ENCODE results near the gene COQ5.

Gene COQ5

DNA sequence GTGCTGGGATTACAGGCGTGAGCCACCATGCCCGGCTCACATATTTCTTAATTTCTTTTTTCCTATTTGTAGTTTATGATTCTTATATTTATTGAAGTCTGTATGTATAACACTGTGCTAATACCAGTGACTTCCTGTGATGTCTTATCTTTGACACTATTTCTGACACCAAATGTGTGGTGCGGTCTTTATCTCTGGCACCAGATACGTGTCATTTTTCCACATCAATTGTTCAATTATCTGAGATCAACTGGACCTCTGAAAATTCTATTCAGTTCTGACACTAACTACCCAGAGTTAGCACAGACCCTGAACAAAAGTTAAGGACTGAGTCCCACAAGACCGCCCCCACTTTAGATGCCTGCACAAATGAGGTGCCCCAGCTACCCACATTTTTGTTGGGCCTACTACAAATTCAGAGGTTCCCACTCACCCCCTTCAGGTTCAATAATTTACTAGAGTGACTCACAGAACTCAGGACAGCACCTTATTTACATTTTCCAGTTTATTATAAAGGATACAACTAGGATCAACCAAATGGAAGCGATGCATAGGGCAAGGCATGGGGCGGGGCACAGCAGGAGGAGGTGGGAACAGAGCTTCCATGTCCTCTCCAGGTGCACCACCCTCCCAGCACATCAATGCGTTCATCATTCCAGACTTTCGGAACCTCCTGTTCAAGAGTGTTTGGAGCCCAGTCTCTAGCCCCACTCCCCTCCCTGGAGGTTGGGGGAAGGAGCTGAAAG lies 47.8 kb downstream of the COQ5 start:
- no peak overlapping the region for H3K4me2 ChIP-seq (ENCODE audit: low read length)
- H3K4me3 ChIP-seq (ENCODE audit: low read length): no peak overlapping the region
- no peaks in the 10 kb centered on the region; the same call in 1 of the 2 replicates for H3K36me3 ChIP-seq (ENCODE audit: control insufficient read depth, low read length)
- H3F3A ChIP-seq (ENCODE audit: control insufficient read depth, insufficient read depth): peaks cover 8% of the 10 kb centered on the region
- H3K4me1 ChIP-seq (ENCODE audit: control insufficient read depth, low read length): peaks cover 19% of the 10 kb centered on the region
- H3K9me3 ChIP-seq (ENCODE audit: control insufficient read depth, insufficient read depth, low read length): no peaks in the 10 kb centered on the region
- H3K9me2 ChIP-seq (replicated peaks; ENCODE audit: control insufficient read depth, low read length): no peaks in the 10 kb centered on the region
- no peak for TF ChIP-seq EZH2phosphoT487 (IDR thresholded peaks at IDR 0.05; ENCODE audit: borderline replicate concordance, low read length)
- no peak overlapping the region for H3K27ac ChIP-seq (ENCODE audit: low read depth, low read length)
- H3K79me2 ChIP-seq (ENCODE audit: control insufficient read depth, low read length): no peaks in the 10 kb centered on the region
- no peaks in the 10 kb centered on the region for H4K20me1 ChIP-seq (ENCODE audit: control insufficient read depth, insufficient read depth, low read depth, low read length)
- no peaks in the 10 kb centered on the region for H3K27me3 ChIP-seq (ENCODE audit: control insufficient read depth, low read length)

DNA sequence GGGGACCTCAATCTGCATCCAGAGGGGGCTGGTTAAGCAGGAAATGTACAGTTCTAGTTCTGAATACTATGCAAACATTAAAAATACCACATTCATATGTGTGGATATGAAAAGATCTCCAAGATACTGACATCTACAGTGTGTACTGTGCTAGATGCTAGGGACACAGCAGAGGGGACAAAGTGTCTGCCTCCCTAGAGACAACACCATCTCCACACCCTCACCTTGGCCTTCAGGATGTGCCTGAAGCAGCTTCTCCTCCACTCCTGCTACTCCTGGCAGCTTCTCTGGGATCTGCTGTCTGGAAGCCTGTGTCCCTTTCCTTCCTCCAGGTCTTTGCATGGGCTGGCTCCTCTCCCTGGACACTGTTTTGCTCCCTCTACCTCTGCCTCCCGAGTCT lies 48.7 kb downstream of the COQ5 start:
- H3K27ac ChIP-seq (ENCODE audit: low read depth, low read length): no peak overlapping the region
- H3K79me2 ChIP-seq (ENCODE audit: control insufficient read depth, low read length): peaks cover 6% of the 10 kb centered on the region
- no peak overlapping the region for H3K4me2 ChIP-seq (ENCODE audit: low read length)

GRCh38 chr12:120479458-120479857 lies 49.5 kb downstream of the COQ5 start:
- H3K27ac ChIP-seq (ENCODE audit: low read depth, low read length): no peak overlapping the region
- no peaks in the 10 kb centered on the region for H3K9me2 ChIP-seq (replicated peaks; ENCODE audit: control insufficient read depth, low read length)
- peaks cover 3% of the 10 kb centered on the region for H3F3A ChIP-seq (ENCODE audit: control insufficient read depth, insufficient read depth)

More for the DNA sequence above, 48.7 kb downstream of the COQ5 start:
- H3K4me1 ChIP-seq (ENCODE audit: control insufficient read depth, low read length): peaks cover 18% of the 10 kb centered on the region
- H3K9me2 ChIP-seq (replicated peaks; ENCODE audit: control insufficient read depth, low read length): no peaks in the 10 kb centered on the region
- TF ChIP-seq, protein P1, sequence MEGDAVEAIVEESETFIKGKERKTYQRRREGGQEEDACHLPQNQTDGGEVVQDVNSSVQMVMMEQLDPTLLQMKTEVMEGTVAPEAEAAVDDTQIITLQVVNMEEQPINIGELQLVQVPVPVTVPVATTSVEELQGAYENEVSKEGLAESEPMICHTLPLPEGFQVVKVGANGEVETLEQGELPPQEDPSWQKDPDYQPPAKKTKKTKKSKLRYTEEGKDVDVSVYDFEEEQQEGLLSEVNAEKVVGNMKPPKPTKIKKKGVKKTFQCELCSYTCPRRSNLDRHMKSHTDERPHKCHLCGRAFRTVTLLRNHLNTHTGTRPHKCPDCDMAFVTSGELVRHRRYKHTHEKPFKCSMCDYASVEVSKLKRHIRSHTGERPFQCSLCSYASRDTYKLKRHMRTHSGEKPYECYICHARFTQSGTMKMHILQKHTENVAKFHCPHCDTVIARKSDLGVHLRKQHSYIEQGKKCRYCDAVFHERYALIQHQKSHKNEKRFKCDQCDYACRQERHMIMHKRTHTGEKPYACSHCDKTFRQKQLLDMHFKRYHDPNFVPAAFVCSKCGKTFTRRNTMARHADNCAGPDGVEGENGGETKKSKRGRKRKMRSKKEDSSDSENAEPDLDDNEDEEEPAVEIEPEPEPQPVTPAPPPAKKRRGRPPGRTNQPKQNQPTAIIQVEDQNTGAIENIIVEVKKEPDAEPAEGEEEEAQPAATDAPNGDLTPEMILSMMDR (IDR thresholded peaks at IDR 0.05; ENCODE audit: low read depth, low read length, poor library complexity, severe bottlenecking): no peak
- TF ChIP-seq EZH2phosphoT487 (IDR thresholded peaks at IDR 0.05; ENCODE audit: borderline replicate concordance, low read length): no peak
- H3F3A ChIP-seq (ENCODE audit: control insufficient read depth, insufficient read depth): peaks cover 3% of the 10 kb centered on the region
- no peaks in the 10 kb centered on the region; the same call in 1 of the 2 replicates for H3K36me3 ChIP-seq (ENCODE audit: control insufficient read depth, low read length)
- no peaks in the 10 kb centered on the region for H3K9me3 ChIP-seq (ENCODE audit: control insufficient read depth, insufficient read depth, low read length)
- no peaks in the 10 kb centered on the region for H4K20me1 ChIP-seq (ENCODE audit: control insufficient read depth, insufficient read depth, low read depth, low read length)
- H3K27me3 ChIP-seq (ENCODE audit: control insufficient read depth, low read length): no peaks in the 10 kb centered on the region
- H3K4me3 ChIP-seq (ENCODE audit: low read length): no peak overlapping the region

More at GRCh38 chr12:120479458-120479857, 49.5 kb downstream of the COQ5 start:
- TF ChIP-seq EZH2phosphoT487 (IDR thresholded peaks at IDR 0.05; ENCODE audit: borderline replicate concordance, low read length): no peak
- TF ChIP-seq, protein P1 (IDR thresholded peaks at IDR 0.05; ENCODE audit: low read depth, low read length, poor library complexity, severe bottlenecking): no peak
- Histone ChIP-seq H3K4me3 (ENCODE audit: low read length) (no peak overlapping the region), H4K20me1 (ENCODE audit: control insufficient read depth, insufficient read depth, low read depth, low read length) (no peaks in the 10 kb centered on the region), H3K4me1 (ENCODE audit: control insufficient read depth, low read length) (peaks cover 26% of the 10 kb centered on the region), H3K9me3 (ENCODE audit: control insufficient read depth, insufficient read depth, low read length) (no peaks in the 10 kb centered on the region), H3K36me3 (ENCODE audit: control insufficient read depth, low read length) (no peaks in the 10 kb centered on the region; the same call in 1 of the 2 replicates), H3K4me2 (ENCODE audit: low read length) (no peak overlapping the region), H3K79me2 (ENCODE audit: control insufficient read depth, low read length) (peaks cover 12% of the 10 kb centered on the region), H3K27me3 (ENCODE audit: control insufficient read depth, low read length) (no peaks in the 10 kb centered on the region)
